H1 (cell line): Measurements from ENCODE around the gene EPS8L1. TPM values are rescaled to one million over a fixed set of nuclear protein-coding genes. Genes with fewer than 3 reads are reported as not detected.

ENCODE experiments used
- CTCF ChIA-PET: fragments of 300-600 bp; sonication (Branson Sonifier 250); formaldehyde crosslinking; loops from one replicate; lab custom pipeline; 2021; ENCODE audit not compliant: partially characterized antibody; lab: Charles Lee
- POLR2A ChIA-PET: fragments of 300-600 bp; sonication (Branson Sonifier 250); formaldehyde crosslinking; loops from one replicate; lab custom pipeline; 2021; ENCODE audit warnings: inconsistent platforms; ENCODE audit not compliant: partially characterized antibody; lab: Charles Lee
- DNase-seq, 2 experiments: peaks; one replicate each; pipeline versions ENCODE4 v3.0.0 to v3.0.0-alpha.2; 2010 to 2022; ENCODE audit warnings: low spot score in 2 of 2, low read depth in 1 of 2, mixed read lengths in 1 of 2
- FAIRE-seq: peaks from 2 replicates; lab custom pipeline; 2011; peaks lifted over from hg19 to GRCh38; lab: Jason Lieb, UNC
- H2AFZ ChIP-seq: 2 replicates; pipeline ENCODE4 v1.8.1; 2012; ENCODE audit warnings: low read length, inconsistent platforms
- H2AK5ac ChIP-seq: 2 replicates; pipeline ENCODE4 v1.6.1; 2013; ENCODE audit warnings: low read depth, low read length
- H2BK120ac ChIP-seq: replicated peaks from 2 replicates; pipeline ENCODE3; 2013; ENCODE audit warnings: low read depth, low read length, inconsistent platforms
- H2BK12ac ChIP-seq: 2 replicates; pipeline ENCODE4 v1.6.1; 2013; ENCODE audit warnings: low read depth, low read length
- H2BK15ac ChIP-seq: 2 replicates; pipeline ENCODE4 v1.6.1; 2013; ENCODE audit warnings: low read length
- H2BK20ac ChIP-seq: 2 replicates; pipeline ENCODE4 v1.6.1; 2013; ENCODE audit warnings: low read length
- H2BK5ac ChIP-seq: 2 replicates; pipeline ENCODE4 v1.6.1; 2013; ENCODE audit warnings: low read depth, low read length
- H3K14ac ChIP-seq: 2 replicates; pipeline ENCODE4 v1.6.1; 2013; ENCODE audit warnings: inconsistent platforms; ENCODE audit not compliant: insufficient read length
- H3K18ac ChIP-seq: 2 replicates; pipeline ENCODE4 v1.6.1; 2013; ENCODE audit warnings: low read length; ENCODE audit errors: extremely low read depth
- H3K23ac ChIP-seq: 2 replicates; pipeline ENCODE4 v1.6.1; 2013; ENCODE audit warnings: inconsistent platforms; ENCODE audit not compliant: insufficient read length
- H3K23me2 ChIP-seq: 2 replicates; pipeline ENCODE4 v1.6.1; 2013; ENCODE audit warnings: low read depth, low read length
- H3K27ac ChIP-seq: 2 replicates; pipeline ENCODE4 v1.6.1; 2011; ENCODE audit warnings: low read depth, low read length, inconsistent platforms
- H3K27me3 ChIP-seq, 4 experiments: replicated peaks in 1 of 4; 1 replicate in 1 of 4; 2 replicates in 3 of 4; pipeline versions ENCODE4 v1.6.1 to v1.8.1; 2011 to 2013; ENCODE audit warnings: low read length in 3 of 4, mild to moderate bottlenecking in 3 of 4, inconsistent platforms in 2 of 4, mixed read lengths in 2 of 4, moderate library complexity in 1 of 4; ENCODE audit not compliant: control insufficient read depth in 3 of 4, insufficient read depth in 3 of 4; ENCODE audit errors: extremely low read depth in 1 of 4
- H3K36me3 ChIP-seq, 4 experiments: 2 replicates each; pipeline versions ENCODE4 v1.6.1 to v1.8.1; 2011 to 2013; ENCODE audit warnings: mild to moderate bottlenecking in 4 of 4, low read length in 3 of 4, moderate library complexity in 2 of 4, control low read depth in 1 of 4, inconsistent platforms in 1 of 4; ENCODE audit not compliant: insufficient read depth in 4 of 4, control insufficient read depth in 2 of 4
- H3K4ac ChIP-seq: replicated peaks from 2 replicates; pipeline ENCODE3; 2013; ENCODE audit warnings: low read length, low read depth, mixed read lengths, inconsistent platforms; ENCODE audit not compliant: insufficient read length
- H3K4me1 ChIP-seq, 4 experiments: replicated peaks in 1 of 4; 1 replicate in 1 of 4; 2 replicates in 3 of 4; pipeline versions ENCODE4 v1.6.1 to v1.8.1; 2011 to 2013; ENCODE audit warnings: low read length in 3 of 4, inconsistent platforms in 2 of 4, mixed read lengths in 1 of 4; ENCODE audit not compliant: insufficient read depth in 4 of 4, control insufficient read depth in 3 of 4
- H3K4me2 ChIP-seq, 2 experiments: 2 replicates each; pipeline versions ENCODE4 v1.6.1 to v1.8.1; 2011 to 2013; ENCODE audit warnings: low read depth in 2 of 2, low read length in 2 of 2, control low read depth in 1 of 2, inconsistent platforms in 1 of 2, mild to moderate bottlenecking in 1 of 2; ENCODE audit not compliant: insufficient read depth in 1 of 2
- H3K4me3 ChIP-seq, 4 experiments: fragments of 200-600, 300-600 bp in 1 of 4; sonication (generic), shearing (Covaris generic), sonication (Bioruptor Twin) in 1 of 4; 2 replicates each; pipeline versions ENCODE4 v1.5.1 to v1.8.1; 2011 to 2016; ENCODE audit warnings: low read length in 4 of 4, low read depth in 3 of 4, control low read depth in 2 of 4, inconsistent platforms in 2 of 4, mild to moderate bottlenecking in 2 of 4, mixed read lengths in 1 of 4, moderate library complexity in 1 of 4; ENCODE audit not compliant: insufficient read depth in 2 of 4; ENCODE audit errors: extremely low read depth in 1 of 4
- H3K56ac ChIP-seq: replicated peaks from 2 replicates; pipeline ENCODE3; 2013; ENCODE audit warnings: low read depth, mild to moderate bottlenecking, mixed read lengths, low read length, inconsistent platforms; ENCODE audit not compliant: insufficient read length
- H3K79me1 ChIP-seq: 2 replicates; pipeline ENCODE4 v1.6.1; 2013; ENCODE audit warnings: low read depth, low read length, control low read depth
- H3K79me2 ChIP-seq, 2 experiments: 2 replicates each; pipeline versions ENCODE4 v1.6.1 to v1.8.1; 2012 to 2013; ENCODE audit warnings: low read length in 2 of 2, mild to moderate bottlenecking in 2 of 2, inconsistent platforms in 1 of 2; ENCODE audit not compliant: insufficient read depth in 2 of 2, control insufficient read depth in 1 of 2
- H3K9ac ChIP-seq, 4 experiments: replicated peaks in 1 of 4; 1 replicate in 1 of 4; 2 replicates in 3 of 4; pipeline versions ENCODE4 v1.6.1 to v1.8.1; 2011 to 2013; ENCODE audit warnings: low read depth in 3 of 4, low read length in 3 of 4, control low read depth in 2 of 4, mild to moderate bottlenecking in 2 of 4, moderate library complexity in 2 of 4, inconsistent platforms in 1 of 4; ENCODE audit errors: extremely low read depth in 1 of 4
- H3K9me3 ChIP-seq, 2 experiments: 2 replicates each; pipeline versions ENCODE4 v1.6.1 to v1.8.1; 2012 to 2013; ENCODE audit warnings: mild to moderate bottlenecking in 2 of 2, moderate library complexity in 2 of 2, control low read depth in 1 of 2, inconsistent platforms in 1 of 2, low read depth in 1 of 2, low read length in 1 of 2, mixed read lengths in 1 of 2; ENCODE audit not compliant: insufficient read depth in 2 of 2
- H4K20me1 ChIP-seq, 2 experiments: replicated peaks in 1 of 2; 2 replicates each; pipeline versions ENCODE3 to v1.8.1; 2011 to 2013; ENCODE audit warnings: inconsistent platforms in 2 of 2, low read length in 2 of 2, mild to moderate bottlenecking in 1 of 2; ENCODE audit not compliant: insufficient read depth in 2 of 2, control insufficient read depth in 1 of 2
- H4K5ac ChIP-seq: 2 replicates; pipeline ENCODE4 v1.6.1; 2013; ENCODE audit warnings: low read length, low read depth, mixed read lengths, inconsistent platforms; ENCODE audit not compliant: insufficient read length
- H4K8ac ChIP-seq: 2 replicates; pipeline ENCODE4 v1.8.0; 2013; ENCODE audit warnings: mild to moderate bottlenecking, moderate library complexity, low read length, inconsistent platforms; ENCODE audit not compliant: insufficient read depth; ENCODE audit errors: extremely low read depth
- H4K91ac ChIP-seq: replicated peaks from 2 replicates; pipeline ENCODE3; 2013; ENCODE audit warnings: low read length, mixed read lengths, inconsistent platforms; ENCODE audit not compliant: insufficient read length
- CHD1 ChIP-seq: IDR thresholded peaks from 2 replicates; pipeline ENCODE4 v1.6.1; 2012; ENCODE audit warnings: low read depth, low read length, improper control_type of control experiment
- FOSL1 ChIP-seq: IDR thresholded peaks from 2 replicates; pipeline ENCODE4 v1.6.1; 2011; ENCODE audit warnings: mild to moderate bottlenecking, low read depth, low read length, moderate library complexity; ENCODE audit not compliant: insufficient read depth
- GTF2F1 ChIP-seq: IDR thresholded peaks from 2 replicates; pipeline ENCODE4 v1.6.1; 2012; ENCODE audit warnings: low read depth, low read length, improper control_type of control experiment, borderline replicate concordance
- SIN3A ChIP-seq, 2 experiments: IDR thresholded peaks in 1 of 2; conservative IDR thresholded peaks in 1 of 2; 2 replicates each; pipeline ENCODE4 v1.6.1; 2011 to 2012; ENCODE audit warnings: low read length in 2 of 2, improper control_type of control experiment in 1 of 2, low read depth in 1 of 2, mild to moderate bottlenecking in 1 of 2
- WGBS, 2 experiments: shearing (Covaris generic) in 1 of 2; methylation state at CpG; one replicate each; pipeline versions ENCODE4 v1.1.6 to v1.1.7; 2013 to 2015; ENCODE audit warnings: low lambda C conversion rate in 2 of 2, mixed read lengths in 2 of 2, inconsistent platforms in 1 of 2, low coverage in 1 of 2, missing lambda C conversion rate in 1 of 2; ENCODE audit not compliant: insufficient replicate concordance in 2 of 2, insufficient coverage in 1 of 2, insufficient read length in 1 of 2; ENCODE audit errors: extremely low coverage in 1 of 2, missing lambda C conversion rate in 1 of 2; 5-methylcytosine and 5-hydroxymethylcytosine counted together
- polyA plus RNA-seq, 7 experiments: library from polyadenylated mRNA; depleted of rRNA in 3 of 7; stranded (reverse) in 5 of 7; unstranded in 2 of 7; fragments of >200 nt in 5 of 7; fragments of 200-250 nt in 2 of 7; gene quantifications; 1 replicate in 5 of 7; 2 replicates in 1 of 7; 4 replicates in 1 of 7; pipeline versions ENCODE4 v1.2.1 to v1.2.3, GENCODE V29; 2011 to 2013; ENCODE audit warnings: missing spikeins in 2 of 7, mixed read lengths in 2 of 7
- total RNA-seq: library from RNA; stranded (reverse); fragmentation: NEBNext Ultra II Directional; extraction: Animal tissue kit (Norgen Biotek cat#: 25700); gene quantifications from 2 replicates; pipeline ENCODE4 v1.2.1, GENCODE V29; 2021
- TF ChIP-seq, protein P1 (sequence below): IDR thresholded peaks from 2 replicates; pipeline ENCODE4 v1.6.1; 2011; ENCODE audit warnings: low read depth, mild to moderate bottlenecking, low read length; ENCODE audit not compliant: insufficient read depth

EPS8L1 gene
- total and polyA plus RNA-seq, 2 of the 8 experiments (the other 6 are each of a cell fraction or from before 2014, with no cell fraction given), result 19.8 to 30.2 TPM

DNA sequence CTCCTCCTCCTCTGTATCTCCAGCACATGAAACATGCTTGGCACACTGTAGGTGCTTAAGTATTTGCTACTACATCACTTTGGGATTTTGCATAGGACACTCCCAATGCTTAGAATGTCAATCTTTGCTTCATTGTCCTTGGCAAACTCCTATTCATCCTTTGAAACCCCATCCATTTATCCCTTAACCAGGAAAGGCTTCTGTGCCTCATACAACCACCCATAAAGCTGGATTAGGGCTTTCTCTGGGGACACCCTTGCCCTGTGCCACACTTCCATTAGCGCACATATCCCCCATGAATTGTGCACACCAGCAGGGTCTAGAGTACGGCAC, 5.8 kb upstream of the EPS8L1 start:
- Histone ChIP-seq H2AK5ac (no peak overlapping the region), H3K23ac (no peak overlapping the region), H3K18ac (no peak overlapping the region), H3K4me1 (peaks cover 0 to 10% (median 5%) of the 10 kb centered on the region in 4 experiments; a peak in 6 of 7 replicates), H4K5ac (no peak overlapping the region), H2BK20ac (no peak overlapping the region), H3K9me3 (no peaks in the 10 kb centered on the region), H3K23me2 (peaks cover 4% of the 10 kb centered on the region), H4K8ac (no peak overlapping the region), H3K4ac (no peak overlapping the region), H3K56ac (no peak overlapping the region), H2BK12ac (no peak overlapping the region; the same call in 1 of the 2 replicates), H4K91ac (no peak overlapping the region), H3K14ac (no peak overlapping the region), H2AFZ (no peak overlapping the region), H3K27ac (no peak overlapping the region), H2BK120ac (no peak overlapping the region), H3K27me3 (peaks cover 18 to 81% (median 58%) of the 10 kb centered on the region in 4 experiments), H3K79me1 (no peaks in the 10 kb centered on the region), H3K9ac (no peak overlapping the region), H2BK15ac (no peak overlapping the region; the same call in 1 of the 2 replicates), H3K36me3 (no peaks in the 10 kb centered on the region), H3K4me2 (peak overlapping the region; percentile 83 to 88), H2BK5ac (no peak overlapping the region), H4K20me1 (peaks cover 0 to 5% of the 10 kb centered on the region in 2 experiments), H3K4me3 (peak overlapping the region in 3 of 4 experiments; percentile 16 to 60 (median 41); a peak in 7 of 8 replicates), H3K79me2 (no peaks in the 10 kb centered on the region)
- no peak for FAIRE-seq
- ChIA-PET POLR2A (interaction anchor here (0.6 to 5.8 kb wide), 10 partner anchors 11 to 190 kb away, joined by 3 to 33 read pairs (median 3); partner anchors contain the start of gene PPP1R12C), CTCF (interaction anchor here (0.6 to 3.3 kb wide), 5 partner anchors 19 to 189 kb away, joined by 3 to 20 read pairs (median 3); no protein-coding TSS in a partner anchor)
- 80% methylated on average over 2 of the region's 2 CpGs; no CpG with 5 or more reads in 1 of the 2 experiments for WGBS, 2 experiments
- no peak for DNase-seq
- TF ChIP-seq GTF2F1 (no peak), CHD1 (no peak), SIN3A (conservative IDR thresholded peaks at IDR 0.05 in 1 of 2, IDR thresholded peaks at IDR 0.05 in 1 of 2; ENCODE audit: low read depth in 1 of 2, low read length in 2 of 2) (0 out of 4 replicates have a peak, but pooled peaks of 1 of the 2 experiments have one; percentile 3), FOSL1 (no peak)
- TF ChIP-seq, protein P1, sequence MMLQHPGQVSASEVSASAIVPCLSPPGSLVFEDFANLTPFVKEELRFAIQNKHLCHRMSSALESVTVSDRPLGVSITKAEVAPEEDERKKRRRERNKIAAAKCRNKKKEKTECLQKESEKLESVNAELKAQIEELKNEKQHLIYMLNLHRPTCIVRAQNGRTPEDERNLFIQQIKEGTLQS, result no peak
